ENCODE results near the gene TCF4. TPM values are rescaled to one million over a fixed set of nuclear protein-coding genes. Genes with fewer than 3 reads are reported as not detected.

The TCF4 gene
- total and polyA plus RNA-seq, 2 of the 13 experiments (the other 11 are each of a cell fraction or from before 2014, with no cell fraction given) = not detected

- POLR2A ChIA-PET = no interaction called here
- no TSS peak for BruUV-seq (replicated peaks)
These were observed 5.9 kb upstream of the TCF4 start for GRCh38 chr18:55593888-55594287.

More at GRCh38 chr18:55593888-55594287, 5.9 kb upstream of the TCF4 start:
- in situ Hi-C loops (cut with HindIII; ENCODE audit: extremely low pct_ligation_motif_present, low pct_unique_long_range_greater_than_20kb) (no loop called here), intact Hi-C loops (cut with micrococcal nuclease; ENCODE audit: unreplicated experiment) (no loop called here)
- Histone ChIP-seq H2AFZ (ENCODE audit: low read length) (no peak overlapping the region), H3K9me3 (ENCODE audit: low read length) (no peaks in the 10 kb centered on the region), H3K79me2 (ENCODE audit: insufficient read depth, low read length) (no peaks in the 10 kb centered on the region), H3K4me3 (replicated peaks in 1 of 3; ENCODE audit: insufficient read depth in 1 of 3, low read depth in 2 of 3, low read length in 3 of 3) (no peak overlapping the region), H3K9ac (ENCODE audit: insufficient read depth, low read depth, low read length) (no peak overlapping the region), H3K27me3 (ENCODE audit: control insufficient read depth in 1 of 2, insufficient read depth in 2 of 2, low read length in 2 of 2) (peaks cover 0 to 6% of the 10 kb centered on the region in 2 experiments; a peak in 1 of 5 replicates), H4K20me1 (ENCODE audit: insufficient read depth, low read length) (no peaks in the 10 kb centered on the region), H3K4me1 (ENCODE audit: insufficient read depth, low read length) (no peaks in the 10 kb centered on the region), H3K4me2 (ENCODE audit: low read depth, low read length) (no peak overlapping the region), H3K27ac (ENCODE audit: extremely low read length, insufficient read depth, low read length) (no peak overlapping the region), H3K36me3 (replicated peaks in 1 of 2; ENCODE audit: control insufficient read depth in 1 of 2, insufficient read depth in 2 of 2, low read length in 2 of 2) (no peaks in the 10 kb centered on the region)
- DNase-seq (ENCODE audit: low spot score) (no peak), ATAC-seq (no peak), FAIRE-seq (no peak)
- no peak for TF ChIP-seq ZNF431 (CRISPR knock-in tag; IDR thresholded peaks at IDR 0.05; ENCODE audit: borderline replicate concordance, low read depth)
- no peak for TF ChIP-seq ONECUT2 (CRISPR knock-in tag; IDR thresholded peaks at IDR 0.05)
- TF ChIP-seq ZFP36 (IDR thresholded peaks at IDR 0.05; ENCODE audit: borderline replicate concordance, low read depth, low read length, partially characterized antibody) = no peak
- TF ChIP-seq NPAS2 (CRISPR knock-in tag; IDR thresholded peaks at IDR 0.05; ENCODE audit: borderline replicate concordance) = no peak
- no peak for TF ChIP-seq ZNF646 (CRISPR knock-in tag; IDR thresholded peaks at IDR 0.05)
- TF ChIP-seq SMAD3 (CRISPR knock-in tag; IDR thresholded peaks at IDR 0.05) = no peak
- TF ChIP-seq FOXJ3 (CRISPR knock-in tag; IDR thresholded peaks at IDR 0.05; ENCODE audit: borderline replicate concordance) = no peak
- no peak for TF ChIP-seq MAX (IDR thresholded peaks at IDR 0.05)
- CTCF ChIA-PET (ENCODE audit: low intra/inter-chr PET ratio, low total read pairs) = no interaction called here
- 7% methylated on average over 2 of the region's 2 CpGs for WGBS (ENCODE audit: low lambda C conversion rate)

All from HepG2 (cell line).